Erythroblast (primary cell): ENCODE measurements around the gene DQX1.
"Not testable (repeated sequence)": the region's sequence is repeated elsewhere in the genome, so short reads cannot be mapped to it uniquely, and the experiment has no call there.

Experiments used
- GATA1 ChIP-seq: IDR thresholded peaks from 2 replicates; pipeline ENCODE4 v1.6.1; 2011; ENCODE audit warnings: low read depth, mild to moderate bottlenecking, control low read depth, low read length, moderate library complexity
- POLR2A ChIP-seq: IDR thresholded peaks from 2 replicates; pipeline ENCODE4 v1.6.1; 2011; ENCODE audit warnings: mild to moderate bottlenecking, low read length

- TF ChIP-seq POLR2A, GATA1: not testable (repeated sequence)
Measured at GRCh38 chr2:74561022-74561421, 35.0 kb upstream of the DQX1 start.
